ENCODE measurements around the gene USP17L30. TPM values are rescaled to one million over a fixed set of nuclear protein-coding genes. Genes with fewer than 3 reads are reported as not detected.

Gene USP17L30
- total RNA-seq, 1 donor from 2014 or later = not detected

Other genes with a start within 250 kb of the USP17L30 start
- not detected for gene FAM90A26, start 192.7 kb upstream of the USP17L30 start, total RNA-seq
- not detected for gene USP17L10, start 152.5 kb upstream of the USP17L30 start, total RNA-seq
- gene USP17L11, start 147.7 kb upstream of the USP17L30 start, total RNA-seq = not detected
- not detected for gene USP17L12, start 143.0 kb upstream of the USP17L30 start, total RNA-seq
- not detected for gene USP17L13, start 138.2 kb upstream of the USP17L30 start, total RNA-seq
- gene USP17L15, start 128.7 kb upstream of the USP17L30 start, total RNA-seq = not detected
- not detected for gene USP17L17, start 119.2 kb upstream of the USP17L30 start, total RNA-seq
- gene USP17L18, start 114.5 kb upstream of the USP17L30 start, total RNA-seq = not detected
- gene USP17L19, start 109.8 kb upstream of the USP17L30 start, total RNA-seq = not detected
- not detected for gene USP17L20, start 105.0 kb upstream of the USP17L30 start, total RNA-seq
- gene USP17L21, start 100.3 kb upstream of the USP17L30 start, total RNA-seq = not detected
- gene USP17L22, start 95.5 kb upstream of the USP17L30 start, total RNA-seq = not detected
- gene USP17L24, start 38.0 kb upstream of the USP17L30 start, total RNA-seq = not detected
- not detected for gene USP17L25, start 33.2 kb upstream of the USP17L30 start, total RNA-seq
- gene USP17L26, start 28.5 kb upstream of the USP17L30 start, total RNA-seq = not detected
- gene USP17L5, start 23.7 kb upstream of the USP17L30 start, total RNA-seq = not detected
- gene USP17L27, start 19.0 kb upstream of the USP17L30 start, total RNA-seq = not detected
- not detected for gene USP17L28, start 14.2 kb upstream of the USP17L30 start, total RNA-seq
- gene USP17L29, start 9.5 kb upstream of the USP17L30 start, total RNA-seq = not detected
- gene DEFB131A, start 81.3 kb downstream of the USP17L30 start, total RNA-seq = not detected